Measurements from ENCODE around the gene TEX14.
"Not testable (repeated sequence)": the region's sequence is repeated elsewhere in the genome, so short reads cannot be mapped to it uniquely, and the experiment has no call there.

TEX14 gene

GRCh38 chr17:58557981-58558380 is 133.9 kb downstream of the TEX14 start:
- DNase-seq = no peak

- DNase-seq = no peak
Observed at GRCh38 chr17:58556833-58557250, 135.0 kb downstream of the TEX14 start.

- DNase-seq = not testable (repeated sequence)
Observed at GRCh38 chr17:58555109-58555508, 136.7 kb downstream of the TEX14 start.

GRCh38 chr17:58541249-58541648 is 150.6 kb downstream of the TEX14 start:
- no peak for DNase-seq

- DNase-seq = no peak
Observed at GRCh38 chr17:58539698-58540097, 152.1 kb downstream of the TEX14 start.

GRCh38 chr17:58538811-58539409 is 152.9 kb downstream of the TEX14 start:
- no peak for DNase-seq

GRCh38 chr17:58537266-58537665 is 154.6 kb downstream of the TEX14 start:
- DNase-seq = no peak

GRCh38 chr17:58536542-58536941 is 155.3 kb downstream of the TEX14 start:
- no peak for DNase-seq

GRCh38 chr17:58535431-58535830 is 156.4 kb downstream of the TEX14 start:
- DNase-seq = no peak

- DNase-seq = no peak
Observed at GRCh38 chr17:58534901-58535421, 156.9 kb downstream of the TEX14 start.

- DNase-seq = no peak
Observed at GRCh38 chr17:58534331-58534730, 157.5 kb downstream of the TEX14 start.

GRCh38 chr17:58533616-58534188 is 158.1 kb downstream of the TEX14 start:
- no peak for DNase-seq

GRCh38 chr17:58532555-58532951 is 159.3 kb downstream of the TEX14 start:
- DNase-seq = no peak

- peak; percentile 40 to 58 for DNase-seq
Observed at GRCh38 chr17:58531661-58532554, 159.9 kb downstream of the TEX14 start.

- no peak for DNase-seq
Observed at GRCh38 chr17:58531122-58531521, 160.7 kb downstream of the TEX14 start.

- DNase-seq = no peak
Observed at GRCh38 chr17:58530655-58531054, 161.2 kb downstream of the TEX14 start.

GRCh38 chr17:58529275-58529674 is 162.6 kb downstream of the TEX14 start:
- no peak for DNase-seq

GRCh38 chr17:58528443-58528842 is 163.4 kb downstream of the TEX14 start:
- DNase-seq = no peak

GRCh38 chr17:58527949-58528348 is 163.9 kb downstream of the TEX14 start:
- DNase-seq = no peak

GRCh38 chr17:58527306-58527705 is 164.5 kb downstream of the TEX14 start:
- DNase-seq = no peak

- DNase-seq = no peak
Observed at GRCh38 chr17:58525239-58525638, 166.6 kb downstream of the TEX14 start.

GRCh38 chr17:58521680-58522079 is 170.2 kb downstream of the TEX14 start:
- DNase-seq = no peak

GRCh38 chr17:58520843-58521430 is 170.9 kb downstream of the TEX14 start:
- no peak for DNase-seq
